Right lobe of liver (tissue), 4 donors: ENCODE data around the gene PPFIBP2.

Source experiments
- POLR2A ChIP-seq: fragments of 450-650 bp; IDR thresholded peaks from one replicate; pipeline ENCODE4 v1.6.1; 2017; ENCODE audit warnings: antibody characterized with exemption, mild to moderate bottlenecking
- TF ChIP-seq, protein P1 (sequence below), 4 donors: fragments of 200-600 bp in 3 of 4; fragments of 450-650 bp in 1 of 4; IDR thresholded peaks; one replicate each; pipeline versions ENCODE4 v1.5.1 to v1.8.0; 2016 to 2022; ENCODE audit warnings: antibody characterized with exemption in 4 of 4, mild to moderate bottlenecking in 2 of 4
- donor health status: DM: no; HTN: no; CAD: no.
- donor health status: DM: no; HTN: no; CAD: no.
- donor health status: DM: no; HTN: yes; CAD: no.

DNA sequence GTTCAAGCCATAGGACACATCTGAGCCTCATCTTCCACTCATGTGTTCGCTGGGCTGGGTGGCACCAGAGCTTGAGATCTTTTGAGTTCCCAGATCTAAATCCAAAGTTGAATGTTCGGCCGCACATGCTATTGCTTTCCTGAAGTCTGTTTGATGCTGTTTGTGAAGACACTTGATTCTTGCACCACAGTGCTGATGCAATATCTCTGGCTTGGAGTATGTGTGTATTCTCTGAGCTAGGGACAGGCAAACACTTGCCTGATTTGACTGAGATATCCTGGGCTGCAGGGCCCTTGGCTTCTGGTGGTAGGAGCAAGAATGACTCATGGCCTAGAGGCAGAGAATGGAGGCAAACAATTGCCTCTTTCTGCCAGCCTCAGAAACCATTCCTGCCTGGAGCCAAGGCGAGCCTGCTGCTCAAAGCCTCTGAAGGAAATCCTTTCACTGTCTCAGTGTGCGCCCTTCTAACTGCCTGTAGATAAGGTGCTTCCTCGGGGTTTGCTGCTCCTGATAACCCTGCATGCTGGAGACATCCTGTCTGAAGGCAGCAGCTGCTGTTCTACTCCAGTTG lies 86.5 kb downstream of the PPFIBP2 start:
- TF ChIP-seq, protein P1, sequence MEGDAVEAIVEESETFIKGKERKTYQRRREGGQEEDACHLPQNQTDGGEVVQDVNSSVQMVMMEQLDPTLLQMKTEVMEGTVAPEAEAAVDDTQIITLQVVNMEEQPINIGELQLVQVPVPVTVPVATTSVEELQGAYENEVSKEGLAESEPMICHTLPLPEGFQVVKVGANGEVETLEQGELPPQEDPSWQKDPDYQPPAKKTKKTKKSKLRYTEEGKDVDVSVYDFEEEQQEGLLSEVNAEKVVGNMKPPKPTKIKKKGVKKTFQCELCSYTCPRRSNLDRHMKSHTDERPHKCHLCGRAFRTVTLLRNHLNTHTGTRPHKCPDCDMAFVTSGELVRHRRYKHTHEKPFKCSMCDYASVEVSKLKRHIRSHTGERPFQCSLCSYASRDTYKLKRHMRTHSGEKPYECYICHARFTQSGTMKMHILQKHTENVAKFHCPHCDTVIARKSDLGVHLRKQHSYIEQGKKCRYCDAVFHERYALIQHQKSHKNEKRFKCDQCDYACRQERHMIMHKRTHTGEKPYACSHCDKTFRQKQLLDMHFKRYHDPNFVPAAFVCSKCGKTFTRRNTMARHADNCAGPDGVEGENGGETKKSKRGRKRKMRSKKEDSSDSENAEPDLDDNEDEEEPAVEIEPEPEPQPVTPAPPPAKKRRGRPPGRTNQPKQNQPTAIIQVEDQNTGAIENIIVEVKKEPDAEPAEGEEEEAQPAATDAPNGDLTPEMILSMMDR (IDR thresholded peaks at IDR 0.05), result no peak
- TF ChIP-seq POLR2A, result no peak
